H9 (cell line): ENCODE data around the gene PTPN13. TPM values are rescaled to one million over a fixed set of nuclear protein-coding genes. Genes with fewer than 3 reads are reported as not detected.

ENCODE experiments used
- DNase-seq: peaks from one replicate; pipeline ENCODE4 v3.0.0-alpha.2; 2017
- H2AFZ ChIP-seq: one replicate; pipeline ENCODE4 v1.6.1; 2013; ENCODE audit warnings: mild to moderate bottlenecking, low read length, control low read depth, moderate library complexity
- H2AK5ac ChIP-seq: 2 replicates; pipeline ENCODE4 v1.6.1; 2013; ENCODE audit warnings: low read length, control low read depth, mixed read lengths; ENCODE audit not compliant: insufficient read length
- H2BK120ac ChIP-seq: one replicate; pipeline ENCODE4 v1.6.1; 2013; ENCODE audit warnings: low read depth, mild to moderate bottlenecking, low read length, control low read depth, inconsistent platforms; ENCODE audit not compliant: poor library complexity, severe bottlenecking
- H2BK12ac ChIP-seq: 2 replicates; pipeline ENCODE4 v1.6.1; 2013; ENCODE audit warnings: low read length, control low read depth, mixed read lengths, low read depth; ENCODE audit not compliant: insufficient read length
- H2BK15ac ChIP-seq: 2 replicates; pipeline ENCODE4 v1.6.1; 2013; ENCODE audit warnings: low read depth, low read length, control low read depth
- H2BK20ac ChIP-seq: one replicate; pipeline ENCODE4 v1.6.1; 2013; ENCODE audit warnings: low read depth, mild to moderate bottlenecking, low read length, control low read depth, inconsistent platforms; ENCODE audit not compliant: poor library complexity, severe bottlenecking
- H2BK5ac ChIP-seq: 2 replicates; pipeline ENCODE4 v1.6.1; 2013; ENCODE audit warnings: low read length, control low read depth, mixed read lengths; ENCODE audit not compliant: insufficient read length
- H3K14ac ChIP-seq: 2 replicates; pipeline ENCODE4 v1.6.1; 2013; ENCODE audit warnings: low read length, control low read depth; ENCODE audit not compliant: insufficient read depth
- H3K18ac ChIP-seq: 2 replicates; pipeline ENCODE4 v1.6.1; 2013; ENCODE audit warnings: low read depth, mild to moderate bottlenecking, mixed read lengths, low read length, control low read depth; ENCODE audit not compliant: insufficient read length
- H3K23ac ChIP-seq: 2 replicates; pipeline ENCODE4 v1.6.1; 2013; ENCODE audit warnings: low read length, control low read depth, mixed read lengths, low read depth; ENCODE audit not compliant: insufficient read length
- H3K23me2 ChIP-seq: 2 replicates; pipeline ENCODE4 v1.6.1; 2013; ENCODE audit warnings: low read depth, mild to moderate bottlenecking, mixed read lengths, low read length, control low read depth; ENCODE audit not compliant: insufficient read length, poor library complexity, severe bottlenecking
- H3K27ac ChIP-seq: 2 replicates; pipeline ENCODE4 v1.5.1; 2013; ENCODE audit warnings: low read length, control low read depth, mixed read lengths, low read depth; ENCODE audit not compliant: insufficient read length
- H3K27me3 ChIP-seq: 2 replicates; pipeline ENCODE4 v1.6.1; 2013; ENCODE audit warnings: low read length, control low read depth, inconsistent platforms; ENCODE audit not compliant: insufficient read depth
- H3K4ac ChIP-seq: 2 replicates; pipeline ENCODE4 v1.6.1; 2013; ENCODE audit warnings: low read depth, mild to moderate bottlenecking, control low read depth, inconsistent platforms, low read length, moderate library complexity
- H3K4me1 ChIP-seq: 2 replicates; pipeline ENCODE4 v1.6.1; 2013; ENCODE audit warnings: low read length, control low read depth, inconsistent platforms; ENCODE audit not compliant: insufficient read depth
- H3K4me2 ChIP-seq: 2 replicates; pipeline ENCODE4 v1.6.1; 2013; ENCODE audit warnings: low read length, control low read depth, mixed read lengths; ENCODE audit not compliant: insufficient read length, insufficient read depth
- H3K56ac ChIP-seq: 2 replicates; pipeline ENCODE4 v1.6.1; 2013; ENCODE audit warnings: low read depth, mild to moderate bottlenecking, mixed read lengths, low read length, control low read depth; ENCODE audit not compliant: insufficient read length
- H3K79me1 ChIP-seq: 2 replicates; pipeline ENCODE4 v1.6.1; 2013; ENCODE audit warnings: low read depth, mild to moderate bottlenecking, moderate library complexity, low read length, control low read depth, inconsistent platforms; ENCODE audit not compliant: insufficient read depth, poor library complexity, severe bottlenecking
- H3K79me2 ChIP-seq: 2 replicates; pipeline ENCODE4 v1.6.1; 2013; ENCODE audit warnings: low read length, control low read depth, inconsistent platforms; ENCODE audit not compliant: insufficient read depth
- H3K9ac ChIP-seq: 2 replicates; pipeline ENCODE4 v1.6.1; 2013; ENCODE audit warnings: low read length, control low read depth, mixed read lengths; ENCODE audit not compliant: insufficient read length; ENCODE audit errors: extremely low read depth
- H3K9me3 ChIP-seq: one replicate; pipeline ENCODE4 v1.6.1; 2013; ENCODE audit warnings: low read depth, low read length, inconsistent platforms; ENCODE audit not compliant: control insufficient read depth
- H3T11ph ChIP-seq: one replicate; pipeline ENCODE4 v1.6.1; 2013; ENCODE audit warnings: mild to moderate bottlenecking, low read length, control low read depth, inconsistent platforms
- H4K20me1 ChIP-seq: one replicate; pipeline ENCODE4 v1.6.1; 2013; ENCODE audit not compliant: control insufficient read depth, insufficient read length, insufficient read depth
- H4K5ac ChIP-seq: 2 replicates; pipeline ENCODE4 v1.6.1; 2013; ENCODE audit warnings: low read depth, mild to moderate bottlenecking, mixed read lengths, low read length, control low read depth; ENCODE audit not compliant: insufficient read length
- H4K8ac ChIP-seq: replicated peaks from 2 replicates; pipeline ENCODE4 v1.6.1; 2013; ENCODE audit warnings: low read length, control low read depth, mixed read lengths, low read depth; ENCODE audit not compliant: insufficient read length
- H4K91ac ChIP-seq: 2 replicates; pipeline ENCODE4 v1.6.1; 2013; ENCODE audit warnings: low read depth, mild to moderate bottlenecking, moderate library complexity, mixed read lengths, low read length, control low read depth; ENCODE audit not compliant: insufficient read length
- H3K27ac Mint-ChIP-seq, 3 experiments: 2 replicates in 2 of 3; 3 replicates in 1 of 3; pipeline ENCODE4 v1.8.0; 2020 to 2021; ENCODE audit warnings: mixed read lengths in 3 of 3, mild to moderate bottlenecking in 1 of 3, moderate library complexity in 1 of 3
- H3K27me3 Mint-ChIP-seq: 2 replicates; pipeline ENCODE4 v1.8.0; 2021; ENCODE audit warnings: low read depth, mild to moderate bottlenecking, moderate library complexity, mixed read lengths
- H3K36me3 Mint-ChIP-seq, 3 experiments: 2 replicates in 2 of 3; 3 replicates in 1 of 3; pipeline ENCODE4 v1.8.0; 2020 to 2021; ENCODE audit warnings: low read depth in 3 of 3, mixed read lengths in 3 of 3; ENCODE audit not compliant: insufficient read depth in 1 of 3
- H3K4me1 Mint-ChIP-seq, 2 experiments: 2 replicates each; pipeline ENCODE4 v1.8.0; 2020; ENCODE audit warnings: mixed read lengths in 2 of 2
- H3K4me3 Mint-ChIP-seq, 2 experiments: 2 replicates in 1 of 2; 3 replicates in 1 of 2; pipeline ENCODE4 v1.8.0; 2020 to 2021; ENCODE audit warnings: mild to moderate bottlenecking in 2 of 2, mixed read lengths in 2 of 2, moderate library complexity in 1 of 2
- H3K9me3 Mint-ChIP-seq, 2 experiments: 2 replicates in 1 of 2; 3 replicates in 1 of 2; pipeline ENCODE4 v1.8.0; 2020; ENCODE audit warnings: mild to moderate bottlenecking in 2 of 2, mixed read lengths in 2 of 2, moderate library complexity in 1 of 2
- WGBS: extraction: QIAGEN DNeasy Blood & Tissue Kit; methylation state at CpG from one replicate; pipeline ENCODE4 v1.1.7; 2013; ENCODE audit warnings: missing lambda C conversion rate, low lambda C conversion rate, mixed read lengths; ENCODE audit not compliant: insufficient read length; ENCODE audit errors: extremely low coverage; 5-methylcytosine and 5-hydroxymethylcytosine counted together
- total RNA-seq: library from RNA; stranded (reverse); gene quantifications from 2 replicates; pipeline ENCODE4 v1.2.1, GENCODE V29; 2021
- TF ChIP-seq, protein P1 (sequence below): fragments of 200-600 bp; sonication (generic); conservative IDR thresholded peaks from 3 replicates; pipeline ENCODE4 v1.8.0; 2021; ENCODE audit warnings: antibody characterized with exemption, mild to moderate bottlenecking

Gene PTPN13
- total RNA-seq, 1 experiment from 2014 or later = 34.9 TPM

DNA sequence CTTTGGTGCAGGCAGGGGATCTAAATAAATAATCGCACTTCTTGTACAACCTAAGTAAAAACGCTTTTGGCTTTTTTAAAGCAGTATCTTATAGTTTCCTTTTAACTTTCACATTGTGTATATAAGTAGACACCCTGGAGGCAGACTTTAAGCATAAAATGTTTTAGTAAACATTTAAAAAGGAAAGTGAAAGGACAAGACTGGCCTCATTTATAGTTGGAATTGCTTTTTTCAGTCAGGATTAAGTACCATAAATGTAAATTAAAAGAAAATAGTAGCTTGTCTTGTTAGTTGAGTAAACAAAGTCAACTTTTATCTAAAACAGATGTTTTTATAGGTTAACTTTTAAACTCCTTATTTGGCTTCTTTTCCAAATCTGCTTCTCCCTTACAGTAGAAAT, 39.7 kb downstream of the PTPN13 start:
- peaks cover 25 to 31% (median 29%) of the 10 kb centered on the region in 3 experiments for H3K36me3 Mint-ChIP-seq
- H3K9me3 Mint-ChIP-seq = peaks cover 9 to 13% of the 10 kb centered on the region in 2 experiments
- WGBS = no CpG with 5 or more reads among the region's 2 CpGs

More for the DNA sequence above, 39.7 kb downstream of the PTPN13 start:
- Histone ChIP-seq H2AFZ (no peak overlapping the region), H4K20me1 (no peaks in the 10 kb centered on the region), H3K27me3 (no peaks in the 10 kb centered on the region), H2BK12ac (no peak overlapping the region), H3K4ac (no peak overlapping the region), H2BK20ac (no peak overlapping the region), H3K79me1 (no peaks in the 10 kb centered on the region), H3T11ph (no peak overlapping the region), H4K91ac (no peak overlapping the region), H4K8ac (no peak overlapping the region), H3K79me2 (no peaks in the 10 kb centered on the region), H3K56ac (no peak overlapping the region), H3K27ac (no peak overlapping the region), H3K23ac (no peak overlapping the region), H2BK15ac (no peak overlapping the region), H3K4me2 (no peak overlapping the region), H2BK5ac (no peak overlapping the region), H3K9ac (no peak overlapping the region), H3K23me2 (no peaks in the 10 kb centered on the region), H4K5ac (no peak overlapping the region), H3K4me1 (no peaks in the 10 kb centered on the region), H3K14ac (no peak overlapping the region), H3K9me3 (no peaks in the 10 kb centered on the region), H3K18ac (no peak overlapping the region), H2BK120ac (no peak overlapping the region), H2AK5ac (no peak overlapping the region)
- H3K27me3 Mint-ChIP-seq = no peaks in the 10 kb centered on the region; the same call in 1 of the 2 replicates
- peaks cover 0 to 2% of the 10 kb centered on the region in 2 experiments; a peak in 1 of 4 replicates for H3K4me1 Mint-ChIP-seq
- DNase-seq = no peak
- TF ChIP-seq, protein P1, sequence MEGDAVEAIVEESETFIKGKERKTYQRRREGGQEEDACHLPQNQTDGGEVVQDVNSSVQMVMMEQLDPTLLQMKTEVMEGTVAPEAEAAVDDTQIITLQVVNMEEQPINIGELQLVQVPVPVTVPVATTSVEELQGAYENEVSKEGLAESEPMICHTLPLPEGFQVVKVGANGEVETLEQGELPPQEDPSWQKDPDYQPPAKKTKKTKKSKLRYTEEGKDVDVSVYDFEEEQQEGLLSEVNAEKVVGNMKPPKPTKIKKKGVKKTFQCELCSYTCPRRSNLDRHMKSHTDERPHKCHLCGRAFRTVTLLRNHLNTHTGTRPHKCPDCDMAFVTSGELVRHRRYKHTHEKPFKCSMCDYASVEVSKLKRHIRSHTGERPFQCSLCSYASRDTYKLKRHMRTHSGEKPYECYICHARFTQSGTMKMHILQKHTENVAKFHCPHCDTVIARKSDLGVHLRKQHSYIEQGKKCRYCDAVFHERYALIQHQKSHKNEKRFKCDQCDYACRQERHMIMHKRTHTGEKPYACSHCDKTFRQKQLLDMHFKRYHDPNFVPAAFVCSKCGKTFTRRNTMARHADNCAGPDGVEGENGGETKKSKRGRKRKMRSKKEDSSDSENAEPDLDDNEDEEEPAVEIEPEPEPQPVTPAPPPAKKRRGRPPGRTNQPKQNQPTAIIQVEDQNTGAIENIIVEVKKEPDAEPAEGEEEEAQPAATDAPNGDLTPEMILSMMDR = no peak
- H3K27ac Mint-ChIP-seq = no peak overlapping the region
- no peak overlapping the region for H3K4me3 Mint-ChIP-seq
